HEK293 (cell line): ENCODE data around the gene TAF15.

Experiments
- CTCF ChIA-PET: fragments of 350-600 bp; formaldehyde crosslinking; extraction: SDS; loops from one replicate; lab custom pipeline; 2021; ENCODE audit warnings: antibody characterized with exemption; lab: Yijun Ruan, JAX
- POLR2A ChIA-PET: fragments of 300-600 bp; formaldehyde crosslinking; extraction: SDS; loops from one replicate; lab custom pipeline; 2020; ENCODE audit warnings: antibody characterized with exemption, inconsistent platforms; lab: Yijun Ruan, JAX
- H3K27ac ChIP-seq: fragments of 200-500 bp; sonication (Bioruptor generic); 2 replicates; pipeline ENCODE4 v1.5.1; 2014; ENCODE audit warnings: low read depth, low read length, control low read depth, inconsistent platforms; ENCODE audit errors: extremely low read depth
- H3K36me3 ChIP-seq, 2 experiments: fragments of 200-500 bp in 1 of 2; sonication (Bioruptor generic) in 1 of 2; 1 replicate in 1 of 2; 2 replicates in 1 of 2; pipeline ENCODE4 v1.5.1; 2014 to 2017; ENCODE audit warnings: inconsistent platforms in 2 of 2, low read length in 2 of 2; ENCODE audit not compliant: control insufficient read depth in 2 of 2, insufficient read depth in 1 of 2
- H3K4me1 ChIP-seq: fragments of 200-500 bp; sonication (Bioruptor generic); 2 replicates; pipeline ENCODE4 v1.5.1; 2014; ENCODE audit warnings: mild to moderate bottlenecking, low read length, inconsistent platforms; ENCODE audit not compliant: control insufficient read depth, insufficient read depth
- H3K4me3 ChIP-seq: 2 replicates; pipeline ENCODE4 v1.5.1; 2011; ENCODE audit warnings: low read depth, mild to moderate bottlenecking, control low read depth, low read length, moderate library complexity
- H3K9me3 ChIP-seq: fragments of 200-500 bp; sonication (Bioruptor generic); 2 replicates; pipeline ENCODE4 v1.5.1; 2014; ENCODE audit warnings: low read depth, low read length, inconsistent platforms; ENCODE audit not compliant: control insufficient read depth, insufficient read depth
- GFI1B ChIP-seq: fragments of 450-650 bp; formaldehyde crosslinking; IDR thresholded peaks from 2 replicates; pipeline ENCODE4 v1.5.1; 2016; ENCODE audit warnings: missing biosample characterization, missing genetic modification characterization
- GLI4 ChIP-seq: fragments of 450-650 bp; formaldehyde crosslinking; IDR thresholded peaks from 2 replicates; pipeline ENCODE4 v1.5.1; 2016; ENCODE audit warnings: missing biosample characterization, missing genetic modification characterization
- HOXC10 ChIP-seq: sonication (generic); formaldehyde crosslinking; IDR thresholded peaks from 2 replicates; pipeline ENCODE4 v1.8.1; 2023; ENCODE audit warnings: mild to moderate bottlenecking, missing genetic modification reagents
- PRDM1 ChIP-seq: fragments of 450-650 bp; formaldehyde crosslinking; IDR thresholded peaks from 2 replicates; pipeline ENCODE4; 2016; ENCODE audit warnings: missing biosample characterization, missing genetic modification characterization
- SALL2 ChIP-seq: fragments of 450-650 bp; formaldehyde crosslinking; IDR thresholded peaks from 2 replicates; pipeline ENCODE4 v1.5.0; 2017; ENCODE audit warnings: missing biosample characterization, mild to moderate bottlenecking, missing genetic modification characterization, borderline replicate concordance
- ZFHX2 ChIP-seq: fragments of 450-650 bp; formaldehyde crosslinking; conservative IDR thresholded peaks from 2 replicates; pipeline ENCODE4 v1.5.1; 2016; ENCODE audit warnings: missing biosample characterization, missing genetic modification characterization
- ZNF133 ChIP-seq: fragments of 450-650 bp; formaldehyde crosslinking; IDR thresholded peaks from 2 replicates; pipeline ENCODE4 v1.5.1; 2016; ENCODE audit warnings: missing biosample characterization, missing genetic modification characterization
- ZNF223 ChIP-seq: fragments of 450-650 bp; formaldehyde crosslinking; IDR thresholded peaks from 2 replicates; pipeline ENCODE4 v1.5.1; 2016; ENCODE audit warnings: missing biosample characterization, missing genetic modification characterization
- ZNF248 ChIP-seq: fragments of 450-650 bp; formaldehyde crosslinking; IDR thresholded peaks from 2 replicates; pipeline ENCODE4 v1.5.1; 2017; ENCODE audit warnings: missing biosample characterization, missing genetic modification characterization
- ZNF335 ChIP-seq: fragments of 450-650 bp; formaldehyde crosslinking; conservative IDR thresholded peaks from 2 replicates; pipeline ENCODE4 v1.5.1; 2016; ENCODE audit warnings: missing biosample characterization, missing genetic modification characterization
- ZNF561 ChIP-seq: fragments of 450-650 bp; IDR thresholded peaks from 2 replicates; pipeline ENCODE4 v1.5.1; 2018; ENCODE audit warnings: missing biosample characterization, missing genetic modification characterization, borderline replicate concordance
- ZNF843 ChIP-seq: fragments of 450-650 bp; formaldehyde crosslinking; IDR thresholded peaks from 2 replicates; pipeline ENCODE4 v1.5.1; 2016; ENCODE audit warnings: missing biosample characterization, missing genetic modification characterization
- TF ChIP-seq, protein P1 (sequence below): fragments of 450-650 bp; formaldehyde crosslinking; conservative IDR thresholded peaks from 2 replicates; pipeline ENCODE4 v1.5.1; 2016; ENCODE audit warnings: low read depth, missing biosample characterization, missing genetic modification characterization
- TF ChIP-seq, protein P2 (sequence below): sonication (generic); formaldehyde crosslinking; IDR thresholded peaks from 2 replicates; pipeline ENCODE4 v1.8.1; 2022; ENCODE audit warnings: mild to moderate bottlenecking, moderate library complexity, missing genetic modification reagents
- TF ChIP-seq, protein P3 (sequence below): fragments of 450-650 bp; formaldehyde crosslinking; IDR thresholded peaks from 2 replicates; pipeline ENCODE4 v1.5.1; 2016; ENCODE audit warnings: missing biosample characterization, missing genetic modification characterization
- TF ChIP-seq, protein P4 (sequence below): fragments of 450-650 bp; formaldehyde crosslinking; IDR thresholded peaks from 2 replicates; pipeline ENCODE4 v1.5.1; 2017; ENCODE audit warnings: missing biosample characterization, missing genetic modification characterization

TAF15 gene

DNA sequence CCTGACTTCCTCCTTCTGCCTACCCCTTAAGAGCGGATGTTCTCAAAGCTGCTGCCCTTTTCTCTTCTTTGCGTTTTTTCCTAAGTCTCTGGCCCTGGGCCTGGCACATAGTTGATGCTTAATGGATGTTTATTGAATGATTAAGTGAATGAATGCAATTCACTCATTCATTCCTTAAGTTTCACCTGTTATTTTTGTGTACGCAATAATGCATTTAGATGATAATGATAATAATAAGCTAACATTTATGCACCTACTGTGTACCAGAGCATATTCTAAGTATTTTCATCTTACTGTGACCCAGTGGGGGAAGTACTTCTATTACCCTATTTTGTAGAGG is 66.5 kb downstream of the TAF15 start:
- no peaks in the 10 kb centered on the region for H3K9me3 ChIP-seq
- H3K36me3 ChIP-seq, result no peaks in the 10 kb centered on the region
- ChIA-PET CTCF (interaction anchor here (0.7 to 1.8 kb wide), 3 partner anchors 14 to 26 kb away, joined by 3 to 8 read pairs (median 4); no protein-coding TSS in a partner anchor), POLR2A (interaction anchor here (0.6 kb wide), 2 partner anchors 12 to 46 kb away, joined by 3 read pairs; no protein-coding TSS in a partner anchor)
- H3K4me3 ChIP-seq, result no peak overlapping the region
- H3K4me1 ChIP-seq, result no peaks in the 10 kb centered on the region
- TF ChIP-seq GLI4 (tag by site-specific recombination) (no peak), ZFHX2 (tag by site-specific recombination) (no peak), ZNF561 (tag by site-specific recombination) (no peak), ZNF335 (no peak), ZNF248 (tag by site-specific recombination) (no peak), ZNF133 (tag by site-specific recombination) (no peak), SALL2 (tag by site-specific recombination) (no peak), HOXC10 (no peak)
- TF ChIP-seq, protein P1, sequence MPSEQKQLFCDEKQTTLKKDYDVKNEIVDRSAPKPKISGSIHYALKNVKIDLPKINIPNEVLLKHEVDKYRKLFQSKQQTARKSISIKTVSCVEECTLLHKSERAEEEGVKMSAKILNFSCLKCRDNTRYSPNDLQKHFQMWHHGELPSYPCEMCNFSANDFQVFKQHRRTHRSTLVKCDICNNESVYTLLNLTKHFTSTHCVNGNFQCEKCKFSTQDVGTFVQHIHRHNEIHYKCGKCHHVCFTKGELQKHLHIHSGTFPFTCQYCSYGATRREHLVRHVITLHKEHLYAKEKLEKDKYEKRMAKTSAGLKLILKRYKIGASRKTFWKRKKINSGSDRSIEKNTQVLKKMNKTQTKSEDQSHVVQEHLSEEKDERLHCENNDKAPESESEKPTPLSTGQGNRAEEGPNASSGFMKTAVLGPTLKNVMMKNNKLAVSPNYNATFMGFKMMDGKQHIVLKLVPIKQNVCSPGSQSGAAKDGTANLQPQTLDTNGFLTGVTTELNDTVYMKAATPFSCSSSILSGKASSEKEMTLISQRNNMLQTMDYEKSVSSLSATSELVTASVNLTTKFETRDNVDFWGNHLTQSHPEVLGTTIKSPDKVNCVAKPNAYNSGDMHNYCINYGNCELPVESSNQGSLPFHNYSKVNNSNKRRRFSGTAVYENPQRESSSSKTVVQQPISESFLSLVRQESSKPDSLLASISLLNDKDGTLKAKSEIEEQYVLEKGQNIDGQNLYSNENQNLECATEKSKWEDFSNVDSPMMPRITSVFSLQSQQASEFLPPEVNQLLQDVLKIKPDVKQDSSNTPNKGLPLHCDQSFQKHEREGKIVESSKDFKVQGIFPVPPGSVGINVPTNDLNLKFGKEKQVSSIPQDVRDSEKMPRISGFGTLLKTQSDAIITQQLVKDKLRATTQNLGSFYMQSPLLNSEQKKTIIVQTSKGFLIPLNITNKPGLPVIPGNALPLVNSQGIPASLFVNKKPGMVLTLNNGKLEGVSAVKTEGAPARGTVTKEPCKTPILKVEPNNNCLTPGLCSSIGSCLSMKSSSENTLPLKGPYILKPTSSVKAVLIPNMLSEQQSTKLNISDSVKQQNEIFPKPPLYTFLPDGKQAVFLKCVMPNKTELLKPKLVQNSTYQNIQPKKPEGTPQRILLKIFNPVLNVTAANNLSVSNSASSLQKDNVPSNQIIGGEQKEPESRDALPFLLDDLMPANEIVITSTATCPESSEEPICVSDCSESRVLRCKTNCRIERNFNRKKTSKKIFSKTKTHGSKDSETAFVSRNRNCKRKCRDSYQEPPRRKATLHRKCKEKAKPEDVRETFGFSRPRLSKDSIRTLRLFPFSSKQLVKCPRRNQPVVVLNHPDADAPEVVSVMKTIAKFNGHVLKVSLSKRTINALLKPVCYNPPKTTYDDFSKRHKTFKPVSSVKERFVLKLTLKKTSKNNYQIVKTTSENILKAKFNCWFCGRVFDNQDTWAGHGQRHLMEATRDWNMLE (tag by site-specific recombination), result no peak
- TF ChIP-seq, protein P2, sequence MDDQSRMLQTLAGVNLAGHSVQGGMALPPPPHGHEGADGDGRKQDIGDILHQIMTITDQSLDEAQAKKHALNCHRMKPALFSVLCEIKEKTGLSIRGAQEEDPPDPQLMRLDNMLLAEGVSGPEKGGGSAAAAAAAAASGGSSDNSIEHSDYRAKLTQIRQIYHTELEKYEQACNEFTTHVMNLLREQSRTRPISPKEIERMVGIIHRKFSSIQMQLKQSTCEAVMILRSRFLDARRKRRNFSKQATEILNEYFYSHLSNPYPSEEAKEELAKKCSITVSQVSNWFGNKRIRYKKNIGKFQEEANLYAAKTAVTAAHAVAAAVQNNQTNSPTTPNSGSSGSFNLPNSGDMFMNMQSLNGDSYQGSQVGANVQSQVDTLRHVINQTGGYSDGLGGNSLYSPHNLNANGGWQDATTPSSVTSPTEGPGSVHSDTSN (CRISPR knock-in tag), result no peak
- TF ChIP-seq, protein P3, sequence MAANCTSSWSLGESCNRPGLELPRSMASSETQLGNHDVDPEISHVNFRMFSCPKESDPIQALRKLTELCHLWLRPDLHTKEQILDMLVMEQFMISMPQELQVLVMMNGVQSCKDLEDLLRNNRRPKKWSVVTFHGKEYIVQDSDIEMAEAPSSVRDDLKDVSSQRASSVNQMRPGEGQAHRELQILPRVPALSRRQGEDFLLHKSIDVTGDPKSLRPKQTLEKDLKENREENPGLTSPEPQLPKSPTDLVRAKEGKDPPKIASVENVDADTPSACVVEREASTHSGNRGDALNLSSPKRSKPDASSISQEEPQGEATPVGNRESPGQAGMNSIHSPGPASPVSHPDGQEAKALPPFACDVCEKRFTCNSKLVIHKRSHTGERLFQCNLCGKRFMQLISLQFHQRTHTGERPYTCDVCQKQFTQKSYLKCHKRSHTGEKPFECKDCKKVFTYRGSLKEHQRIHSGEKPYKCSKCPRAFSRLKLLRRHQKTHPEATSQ (tag by site-specific recombination), result no peak
- TF ChIP-seq, all 188 proteins: peak for 0
- H3K27ac ChIP-seq, result no peak overlapping the region

DNA sequence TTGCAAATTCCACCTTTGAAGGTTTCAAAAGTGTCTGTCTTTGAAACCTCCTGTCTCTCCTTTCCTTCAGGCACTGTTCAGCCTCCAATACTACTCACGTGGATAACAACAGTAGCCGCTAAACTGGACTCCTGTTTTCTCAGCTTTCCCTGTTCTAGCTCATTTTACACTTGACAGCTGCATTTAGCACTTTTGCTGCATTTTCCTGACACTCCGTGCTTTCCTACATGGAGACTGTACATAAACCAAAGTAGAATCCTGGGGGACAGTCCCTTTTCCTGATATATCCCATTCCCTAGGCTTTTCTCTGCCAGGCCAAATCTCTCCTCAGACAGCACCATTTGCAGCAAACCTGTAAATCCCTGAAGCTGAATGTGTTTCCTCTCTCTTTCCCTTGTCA is 67.2 kb downstream of the TAF15 start:
- ChIA-PET POLR2A (interaction anchor here (0.6 kb wide), 1 partner anchor 45 kb away, joined by 3 read pairs; no protein-coding TSS in a partner anchor), CTCF (interaction anchor here (0.6 to 1.8 kb wide), 3 partner anchors 13 to 75 kb away, joined by 3 to 8 read pairs (median 3); no protein-coding TSS in a partner anchor)
- no peak overlapping the region for H3K4me3 ChIP-seq
- H3K4me1 ChIP-seq, result no peaks in the 10 kb centered on the region
- H3K27ac ChIP-seq, result no peak overlapping the region
- no peaks in the 10 kb centered on the region for H3K9me3 ChIP-seq
- no peak for TF ChIP-seq ZNF843 (tag by site-specific recombination)
- TF ChIP-seq PRDM1 (tag by site-specific recombination), result 0 out of 2 replicates have a peak, but pooled peaks have one; percentile 34
- TF ChIP-seq GFI1B (tag by site-specific recombination), result no peak
- no peak for TF ChIP-seq ZNF223 (tag by site-specific recombination)
- TF ChIP-seq, protein P4, sequence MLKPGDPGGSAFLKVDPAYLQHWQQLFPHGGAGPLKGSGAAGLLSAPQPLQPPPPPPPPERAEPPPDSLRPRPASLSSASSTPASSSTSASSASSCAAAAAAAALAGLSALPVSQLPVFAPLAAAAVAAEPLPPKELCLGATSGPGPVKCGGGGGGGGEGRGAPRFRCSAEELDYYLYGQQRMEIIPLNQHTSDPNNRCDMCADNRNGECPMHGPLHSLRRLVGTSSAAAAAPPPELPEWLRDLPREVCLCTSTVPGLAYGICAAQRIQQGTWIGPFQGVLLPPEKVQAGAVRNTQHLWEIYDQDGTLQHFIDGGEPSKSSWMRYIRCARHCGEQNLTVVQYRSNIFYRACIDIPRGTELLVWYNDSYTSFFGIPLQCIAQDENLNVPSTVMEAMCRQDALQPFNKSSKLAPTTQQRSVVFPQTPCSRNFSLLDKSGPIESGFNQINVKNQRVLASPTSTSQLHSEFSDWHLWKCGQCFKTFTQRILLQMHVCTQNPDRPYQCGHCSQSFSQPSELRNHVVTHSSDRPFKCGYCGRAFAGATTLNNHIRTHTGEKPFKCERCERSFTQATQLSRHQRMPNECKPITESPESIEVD (tag by site-specific recombination), result no peak
- H3K36me3 ChIP-seq, result no peaks in the 10 kb centered on the region
